ENCODE measurements around the gene MOCS1. TPM values are rescaled to one million over a fixed set of nuclear protein-coding genes. Genes with fewer than 3 reads are reported as not detected.

MOCS1 gene
- polyA plus RNA-seq, 3 donors, result 0.05 to 0.26 (median 0.12) TPM

DNA sequence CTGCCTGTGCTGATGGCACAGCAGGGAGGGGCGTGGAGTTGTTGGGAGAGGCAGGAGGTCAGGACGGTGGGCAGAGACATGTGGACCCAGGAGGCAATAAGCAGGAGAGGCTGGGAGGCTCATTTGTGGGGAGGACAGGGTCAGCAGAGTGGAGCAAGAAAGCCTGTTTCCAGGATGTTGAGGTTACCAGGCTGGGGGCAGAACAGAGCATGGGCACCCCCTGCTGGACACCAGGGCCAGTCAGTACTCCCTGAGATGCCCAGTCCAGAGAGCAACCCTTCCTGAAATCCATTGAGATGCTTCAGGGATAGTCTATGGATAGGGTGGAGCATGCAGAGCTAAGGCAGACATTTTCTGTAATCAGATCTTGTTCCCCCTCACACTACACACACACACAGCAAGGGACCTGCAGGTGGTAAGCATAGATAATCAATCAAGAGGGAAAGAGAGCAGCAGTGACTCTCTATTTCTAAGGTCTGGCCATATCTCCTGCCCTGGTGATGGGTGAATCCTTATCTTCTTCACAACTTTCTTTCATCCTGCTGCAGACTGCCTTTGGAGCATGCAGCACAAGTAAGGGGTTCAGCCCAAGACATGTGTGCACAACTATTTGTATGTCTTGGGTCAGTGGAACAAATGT lies 41.7 kb downstream of the MOCS1 start:
- no peak overlapping the region for H3K27ac Mint-ChIP-seq
- Histone ChIP-seq H3K9me3 (replicated peaks in 1 of 2; ENCODE audit: control insufficient read depth in 1 of 2, insufficient read depth in 1 of 2, low read length in 2 of 2) (no peaks in the 10 kb centered on the region), H3K27me3 (ENCODE audit: control insufficient read depth in 2 of 2, insufficient read depth in 2 of 2, low read length in 2 of 2) (no peaks in the 10 kb centered on the region), H3K36me3 (replicated peaks in 1 of 2; ENCODE audit: control insufficient read depth in 1 of 2, insufficient read depth in 2 of 2, low read length in 2 of 2) (no peaks in the 10 kb centered on the region), H2AFZ (ENCODE audit: insufficient read depth, low read depth, low read length, poor library complexity, severe bottlenecking) (no peak overlapping the region), H4K20me1 (ENCODE audit: insufficient read depth, low read length) (no peaks in the 10 kb centered on the region), H3K9ac (ENCODE audit: insufficient read depth, low read length, poor library complexity, severe bottlenecking) (no peak overlapping the region), H3K4me2 (replicated peaks; ENCODE audit: extremely low read depth, low read length, poor library complexity, severe bottlenecking) (no peak overlapping the region), H3K4me3 (replicated peaks in 1 of 3; ENCODE audit: low read depth in 2 of 3, low read length in 3 of 3) (no peak overlapping the region), H3K79me2 (ENCODE audit: insufficient read depth, low read length) (no peaks in the 10 kb centered on the region), H3K4me1 (ENCODE audit: control insufficient read depth in 1 of 2, insufficient read depth in 2 of 2, low read length in 2 of 2) (no peaks in the 10 kb centered on the region), H3K27ac (ENCODE audit: low read depth in 1 of 2, low read length in 2 of 2) (no peak overlapping the region)
- H3K4me3 Mint-ChIP-seq, result no peak overlapping the region
- WGBS (ENCODE audit: insufficient coverage), result 30% methylated on average over 2 of the region's 2 CpGs
- intact Hi-C loops (cut with micrococcal nuclease), result no loop called here
- DNase-seq, result no peak
- TF ChIP-seq, protein P1, sequence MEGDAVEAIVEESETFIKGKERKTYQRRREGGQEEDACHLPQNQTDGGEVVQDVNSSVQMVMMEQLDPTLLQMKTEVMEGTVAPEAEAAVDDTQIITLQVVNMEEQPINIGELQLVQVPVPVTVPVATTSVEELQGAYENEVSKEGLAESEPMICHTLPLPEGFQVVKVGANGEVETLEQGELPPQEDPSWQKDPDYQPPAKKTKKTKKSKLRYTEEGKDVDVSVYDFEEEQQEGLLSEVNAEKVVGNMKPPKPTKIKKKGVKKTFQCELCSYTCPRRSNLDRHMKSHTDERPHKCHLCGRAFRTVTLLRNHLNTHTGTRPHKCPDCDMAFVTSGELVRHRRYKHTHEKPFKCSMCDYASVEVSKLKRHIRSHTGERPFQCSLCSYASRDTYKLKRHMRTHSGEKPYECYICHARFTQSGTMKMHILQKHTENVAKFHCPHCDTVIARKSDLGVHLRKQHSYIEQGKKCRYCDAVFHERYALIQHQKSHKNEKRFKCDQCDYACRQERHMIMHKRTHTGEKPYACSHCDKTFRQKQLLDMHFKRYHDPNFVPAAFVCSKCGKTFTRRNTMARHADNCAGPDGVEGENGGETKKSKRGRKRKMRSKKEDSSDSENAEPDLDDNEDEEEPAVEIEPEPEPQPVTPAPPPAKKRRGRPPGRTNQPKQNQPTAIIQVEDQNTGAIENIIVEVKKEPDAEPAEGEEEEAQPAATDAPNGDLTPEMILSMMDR (IDR thresholded peaks at IDR 0.05), result no peak
- H3K27me3 Mint-ChIP-seq (ENCODE audit: low read depth in 3 of 3), result peaks cover 5 to 18% (median 11%) of the 10 kb centered on the region in 3 donors
- peaks cover 0 to 2% (median 0%) of the 10 kb centered on the region in 7 donors for H3K9me3 Mint-ChIP-seq
- no peaks in the 10 kb centered on the region for H3K36me3 Mint-ChIP-seq
- no peaks in the 10 kb centered on the region for H3K4me1 Mint-ChIP-seq

DNA sequence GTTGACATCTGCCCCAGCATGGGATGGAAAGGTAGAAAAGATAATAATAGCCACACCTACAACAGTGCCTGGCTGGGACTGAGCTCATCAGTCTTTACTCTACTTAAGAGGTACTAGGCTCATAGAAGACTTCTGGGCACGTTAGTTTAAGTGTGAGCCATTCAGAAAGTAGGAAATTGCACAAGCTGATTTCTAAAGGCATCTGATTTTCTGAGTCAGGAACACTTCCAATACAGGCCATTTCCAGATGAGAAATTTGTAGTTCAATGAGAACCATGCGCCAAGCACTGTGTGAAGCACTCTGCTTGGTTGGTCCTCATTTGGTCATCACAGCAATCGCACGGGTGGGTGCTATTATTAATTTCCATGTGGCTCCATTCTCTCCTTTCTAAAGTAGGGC lies 42.3 kb downstream of the MOCS1 start:
- Histone ChIP-seq H3K4me2 (replicated peaks; ENCODE audit: extremely low read depth, low read length, poor library complexity, severe bottlenecking) (no peak overlapping the region), H3K9me3 (replicated peaks in 1 of 2; ENCODE audit: control insufficient read depth in 1 of 2, insufficient read depth in 1 of 2, low read length in 2 of 2) (no peaks in the 10 kb centered on the region), H3K27ac (ENCODE audit: low read depth in 1 of 2, low read length in 2 of 2) (no peak overlapping the region), H3K27me3 (ENCODE audit: control insufficient read depth in 2 of 2, insufficient read depth in 2 of 2, low read length in 2 of 2) (no peaks in the 10 kb centered on the region), H3K79me2 (ENCODE audit: insufficient read depth, low read length) (no peaks in the 10 kb centered on the region), H3K9ac (ENCODE audit: insufficient read depth, low read length, poor library complexity, severe bottlenecking) (no peak overlapping the region), H4K20me1 (ENCODE audit: insufficient read depth, low read length) (no peaks in the 10 kb centered on the region), H2AFZ (ENCODE audit: insufficient read depth, low read depth, low read length, poor library complexity, severe bottlenecking) (no peak overlapping the region), H3K36me3 (replicated peaks in 1 of 2; ENCODE audit: control insufficient read depth in 1 of 2, insufficient read depth in 2 of 2, low read length in 2 of 2) (no peaks in the 10 kb centered on the region), H3K4me3 (replicated peaks in 1 of 3; ENCODE audit: low read depth in 2 of 3, low read length in 3 of 3) (no peak overlapping the region), H3K4me1 (ENCODE audit: control insufficient read depth in 1 of 2, insufficient read depth in 2 of 2, low read length in 2 of 2) (no peaks in the 10 kb centered on the region)
- no peak for DNase-seq
- H3K36me3 Mint-ChIP-seq, result no peaks in the 10 kb centered on the region
- no peak overlapping the region for H3K27ac Mint-ChIP-seq
- WGBS (ENCODE audit: insufficient coverage), result 83% methylated on average over 2 of the region's 4 CpGs
- H3K9me3 Mint-ChIP-seq, result peaks cover 0 to 2% (median 0%) of the 10 kb centered on the region in 7 donors
- H3K4me1 Mint-ChIP-seq, result no peaks in the 10 kb centered on the region
- intact Hi-C loops (cut with micrococcal nuclease), result no loop called here
- TF ChIP-seq, protein P1 (IDR thresholded peaks at IDR 0.05), result no peak
- no peak overlapping the region for H3K4me3 Mint-ChIP-seq
- peaks cover 3 to 21% (median 13%) of the 10 kb centered on the region in 3 donors for H3K27me3 Mint-ChIP-seq (ENCODE audit: low read depth in 3 of 3)
